HG03378 (cell line): ENCODE measurements around the gene NHS.

Experiments used
- ATAC-seq: cut with Tn5 transposase; IDR thresholded peaks from one replicate; pipeline ENCODE4 v1.9.1; 2021; ENCODE audit warnings: mild to moderate bottlenecking, moderate library complexity; ENCODE audit not compliant: unreplicated experiment

Gene NHS

GRCh38 chrX:17758382-17758781 is 383.4 kb downstream of the NHS start:
- peak; percentile 92 for ATAC-seq

GRCh38 chrX:17759990-17760389 is 385.0 kb downstream of the NHS start:
- no peak for ATAC-seq

GRCh38 chrX:17767734-17768133 is 392.7 kb downstream of the NHS start:
- no peak for ATAC-seq

GRCh38 chrX:17768997-17769396 is 394.0 kb downstream of the NHS start:
- ATAC-seq: no peak

- no peak for ATAC-seq
Observed at GRCh38 chrX:17769701-17770269, 394.8 kb downstream of the NHS start.

GRCh38 chrX:17773221-17773876 is 398.3 kb downstream of the NHS start:
- ATAC-seq: no peak

GRCh38 chrX:17774053-17774452 is 399.1 kb downstream of the NHS start:
- ATAC-seq: no peak

GRCh38 chrX:17778997-17779396 is 404.0 kb downstream of the NHS start:
- no peak for ATAC-seq

GRCh38 chrX:17779434-17779833 is 404.4 kb downstream of the NHS start:
- no peak for ATAC-seq
